OCI-LY1 (cell line): ENCODE results near the gene POLD4.

Experiments used
- H2AFZ ChIP-seq: fragments of 200-600 bp; sonication (generic), shearing (Covaris generic); 2 replicates; pipeline ENCODE4 v1.6.0; 2014; ENCODE audit warnings: antibody characterized with exemption, mild to moderate bottlenecking, low read length
- H3F3A ChIP-seq: fragments of 200-600 bp; sonication (generic), shearing (Covaris generic); 2 replicates; pipeline ENCODE4 v1.6.0; 2014; ENCODE audit warnings: mild to moderate bottlenecking, antibody characterized with exemption, low read length, moderate library complexity; ENCODE audit not compliant: insufficient read depth
- H3K27ac ChIP-seq: fragments of 200-600 bp; sonication (generic); 2 replicates; pipeline ENCODE4 v1.5.1; 2014; ENCODE audit warnings: low read length, mixed run types, mild to moderate bottlenecking, low read depth; ENCODE audit not compliant: poor library complexity, severe bottlenecking
- H3K27me3 ChIP-seq: fragments of 200-600 bp; sonication (generic); 2 replicates; pipeline ENCODE4 v1.6.0; 2014; ENCODE audit warnings: antibody characterized with exemption, mild to moderate bottlenecking, low read length, moderate library complexity; ENCODE audit not compliant: insufficient read depth
- H3K36me3 ChIP-seq: fragments of 200-600 bp; sonication (generic); 2 replicates; pipeline ENCODE4 v1.6.1; 2014; ENCODE audit warnings: mild to moderate bottlenecking, antibody characterized with exemption, low read length, moderate library complexity, mixed read lengths; ENCODE audit not compliant: insufficient read depth
- H3K4me1 ChIP-seq: fragments of 200-600 bp; sonication (generic); 2 replicates; pipeline ENCODE4 v1.5.1; 2014; ENCODE audit warnings: mild to moderate bottlenecking, low read length, moderate library complexity; ENCODE audit not compliant: insufficient read depth, severe bottlenecking
- H3K4me2 ChIP-seq: fragments of 200-600 bp; sonication (generic), shearing (Covaris generic); 2 replicates; pipeline ENCODE4 v1.6.1; 2014; ENCODE audit warnings: low read length
- H3K4me3 ChIP-seq: fragments of 200-600 bp; sonication (generic); 2 replicates; pipeline ENCODE4 v1.5.1; 2014; ENCODE audit warnings: low read length, low read depth, mild to moderate bottlenecking, mixed read lengths; ENCODE audit not compliant: poor library complexity, severe bottlenecking
- H3K79me2 ChIP-seq: fragments of 200-600 bp; shearing (Covaris generic); 2 replicates; pipeline ENCODE4 v1.6.1; 2016; ENCODE audit warnings: mixed run types, low read length, mixed read lengths; ENCODE audit not compliant: insufficient read depth
- H3K9ac ChIP-seq: fragments of 200-600 bp; sonication (generic), shearing (Covaris generic); 2 replicates; pipeline ENCODE4 v1.6.1; 2014; ENCODE audit warnings: mild to moderate bottlenecking, low read length, mixed read lengths
- H3K9me2 ChIP-seq: fragments of 200-600 bp; sonication (generic), shearing (Covaris generic); 2 replicates; pipeline ENCODE4 v1.6.1; 2014; ENCODE audit warnings: low read depth, mild to moderate bottlenecking, low read length, mixed read lengths
- H3K9me3 ChIP-seq: fragments of 200-600 bp; shearing (Covaris generic); 2 replicates; pipeline ENCODE4 v1.6.1; 2014; ENCODE audit warnings: low read length, mixed read lengths
- H4K20me1 ChIP-seq: fragments of 200-600 bp; sonication (generic), shearing (Covaris generic); 2 replicates; pipeline ENCODE4 v1.6.0; 2016; ENCODE audit warnings: mild to moderate bottlenecking, low read length; ENCODE audit not compliant: insufficient read depth
- CTCF ChIP-seq: fragments of 200-600 bp; sonication (generic), shearing (Covaris generic); IDR thresholded peaks from 2 replicates; pipeline ENCODE4 v1.5.1; 2017; ENCODE audit warnings: mild to moderate bottlenecking, antibody characterized with exemption, low read length, moderate library complexity, mixed read lengths
- EZH2 ChIP-seq: fragments of 200-600 bp; sonication (generic), shearing (Covaris generic); IDR thresholded peaks from 2 replicates; pipeline ENCODE4 v1.8.0; 2017; ENCODE audit warnings: borderline replicate concordance, mixed run types, mild to moderate bottlenecking, antibody characterized with exemption, low read length, moderate library complexity, mixed read lengths

POLD4 gene

GRCh38 chr11:67347964-67348749 is 5.2 kb downstream of the POLD4 start:
- Histone ChIP-seq H4K20me1 (no peaks in the 10 kb centered on the region), H3K4me2 (no peak overlapping the region), H3K4me3 (no peak overlapping the region), H3K27me3 (no peaks in the 10 kb centered on the region), H3K4me1 (peaks cover 50% of the 10 kb centered on the region), H3K36me3 (peaks cover 8% of the 10 kb centered on the region), H3K79me2 (no peaks in the 10 kb centered on the region), H2AFZ (no peak overlapping the region), H3K27ac (no peak overlapping the region), H3K9me2 (no peaks in the 10 kb centered on the region), H3K9ac (no peak overlapping the region), H3K9me3 (no peaks in the 10 kb centered on the region), H3F3A (no peaks in the 10 kb centered on the region)
- no peak for TF ChIP-seq CTCF
- TF ChIP-seq EZH2 = no peak

- peaks cover 3% of the 10 kb centered on the region for H3K36me3 ChIP-seq
- H3K4me3 ChIP-seq = no peak overlapping the region
- H3K9me3 ChIP-seq = no peaks in the 10 kb centered on the region
- peaks cover 38% of the 10 kb centered on the region for H3K4me1 ChIP-seq
- H3K27me3 ChIP-seq = no peaks in the 10 kb centered on the region
- H3K9ac ChIP-seq = no peak overlapping the region
- no peaks in the 10 kb centered on the region for H4K20me1 ChIP-seq
- H3K9me2 ChIP-seq = no peaks in the 10 kb centered on the region
- H2AFZ ChIP-seq = no peak overlapping the region
- TF ChIP-seq CTCF = peak; percentile 96
- TF ChIP-seq EZH2 = no peak
- no peak overlapping the region for H3K27ac ChIP-seq
- no peak overlapping the region for H3K4me2 ChIP-seq
- H3K79me2 ChIP-seq = no peaks in the 10 kb centered on the region
- H3F3A ChIP-seq = no peaks in the 10 kb centered on the region
Observed at GRCh38 chr11:67345920-67346819, 7.2 kb downstream of the POLD4 start.

- H3K79me2 ChIP-seq = no peaks in the 10 kb centered on the region
- no peaks in the 10 kb centered on the region for H3K27me3 ChIP-seq
- H3K9ac ChIP-seq = no peak overlapping the region; the same call in 1 of the 2 replicates
- TF ChIP-seq CTCF (no peak), EZH2 (no peak)
- no peak overlapping the region for H3K4me2 ChIP-seq
- H3K27ac ChIP-seq = peak overlapping the region; percentile 52
- H3K9me3 ChIP-seq = no peaks in the 10 kb centered on the region
- no peaks in the 10 kb centered on the region for H3K36me3 ChIP-seq
- H2AFZ ChIP-seq = no peak overlapping the region
- no peaks in the 10 kb centered on the region for H4K20me1 ChIP-seq
- no peak overlapping the region for H3K4me3 ChIP-seq
- H3F3A ChIP-seq = no peaks in the 10 kb centered on the region
- H3K9me2 ChIP-seq = no peaks in the 10 kb centered on the region
- H3K4me1 ChIP-seq = peaks cover 31% of the 10 kb centered on the region
Observed at GRCh38 chr11:67345247-67345919, 8.0 kb downstream of the POLD4 start.
